22Rv1 (cell line): ENCODE measurements around the gene CMIP.

Experiments
- ZFX ChIP-seq: fragments of 450-650 bp; IDR thresholded peaks from 2 replicates; pipeline ENCODE4 v1.6.1; 2017; ENCODE audit warnings: antibody characterized with exemption, borderline replicate concordance
- TF ChIP-seq, protein P1 (sequence below): fragments of 450-650 bp; IDR thresholded peaks from 2 replicates; pipeline ENCODE4 v1.5.1; 2017; ENCODE audit warnings: mild to moderate bottlenecking

DNA sequence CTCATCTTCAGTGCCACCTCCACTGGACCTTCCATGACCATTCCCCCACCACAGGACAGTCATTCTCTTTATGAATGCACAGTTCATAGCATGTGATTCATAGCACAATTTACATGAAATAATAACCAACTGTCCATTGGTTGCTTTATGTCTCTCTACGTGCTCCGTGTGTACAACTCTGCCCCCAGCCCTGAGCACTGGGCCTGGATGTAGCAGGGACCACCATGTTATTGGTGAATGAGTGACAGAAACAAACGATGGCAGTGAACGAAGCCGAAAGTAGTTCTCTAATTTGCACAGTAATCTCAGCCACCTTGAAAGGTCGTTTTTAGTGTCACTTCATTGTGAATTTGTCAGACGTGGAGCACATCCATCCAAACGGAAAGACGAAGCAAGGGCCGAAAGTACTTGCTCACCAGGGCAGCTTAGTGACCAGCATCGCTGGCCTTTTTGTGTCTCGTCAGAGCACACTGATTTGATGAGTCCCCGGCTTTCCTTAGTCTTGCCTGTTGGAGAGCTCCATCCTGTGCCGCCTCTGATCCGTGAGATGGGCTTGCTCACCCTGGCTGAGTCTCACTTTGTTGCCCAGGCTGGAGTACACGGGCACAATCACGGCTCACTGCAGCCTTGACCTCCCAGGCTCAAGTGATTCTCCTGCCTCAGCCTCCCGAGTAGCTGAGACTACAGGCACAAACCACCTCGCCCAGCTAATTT is 95.3 kb downstream of the CMIP start:
- TF ChIP-seq, protein P1, sequence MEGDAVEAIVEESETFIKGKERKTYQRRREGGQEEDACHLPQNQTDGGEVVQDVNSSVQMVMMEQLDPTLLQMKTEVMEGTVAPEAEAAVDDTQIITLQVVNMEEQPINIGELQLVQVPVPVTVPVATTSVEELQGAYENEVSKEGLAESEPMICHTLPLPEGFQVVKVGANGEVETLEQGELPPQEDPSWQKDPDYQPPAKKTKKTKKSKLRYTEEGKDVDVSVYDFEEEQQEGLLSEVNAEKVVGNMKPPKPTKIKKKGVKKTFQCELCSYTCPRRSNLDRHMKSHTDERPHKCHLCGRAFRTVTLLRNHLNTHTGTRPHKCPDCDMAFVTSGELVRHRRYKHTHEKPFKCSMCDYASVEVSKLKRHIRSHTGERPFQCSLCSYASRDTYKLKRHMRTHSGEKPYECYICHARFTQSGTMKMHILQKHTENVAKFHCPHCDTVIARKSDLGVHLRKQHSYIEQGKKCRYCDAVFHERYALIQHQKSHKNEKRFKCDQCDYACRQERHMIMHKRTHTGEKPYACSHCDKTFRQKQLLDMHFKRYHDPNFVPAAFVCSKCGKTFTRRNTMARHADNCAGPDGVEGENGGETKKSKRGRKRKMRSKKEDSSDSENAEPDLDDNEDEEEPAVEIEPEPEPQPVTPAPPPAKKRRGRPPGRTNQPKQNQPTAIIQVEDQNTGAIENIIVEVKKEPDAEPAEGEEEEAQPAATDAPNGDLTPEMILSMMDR = no peak
- TF ChIP-seq ZFX = no peak
